GM19193 (cell line): ENCODE measurements around the gene B9D2.

Experiments used
- POLR2A ChIP-seq: IDR thresholded peaks from 4 replicates; pipeline ENCODE4 v1.6.1; 2011; ENCODE audit not compliant: insufficient read depth, insufficient read length; ENCODE audit errors: extremely low read depth

B9D2 gene

GRCh38 chr19:41327076-41327575 is 36.8 kb downstream of the B9D2 start:
- TF ChIP-seq POLR2A = no peak

- TF ChIP-seq POLR2A = no peak
Observed at GRCh38 chr19:41325947-41326706, 37.8 kb downstream of the B9D2 start.

GRCh38 chr19:41325640-41325946 is 38.4 kb downstream of the B9D2 start:
- no peak for TF ChIP-seq POLR2A

GRCh38 chr19:41324921-41325639 is 38.9 kb downstream of the B9D2 start:
- no peak for TF ChIP-seq POLR2A

GRCh38 chr19:41324231-41324702 is 39.7 kb downstream of the B9D2 start:
- TF ChIP-seq POLR2A = no peak

GRCh38 chr19:41323430-41324125 is 40.4 kb downstream of the B9D2 start:
- TF ChIP-seq POLR2A = no peak

DNA sequence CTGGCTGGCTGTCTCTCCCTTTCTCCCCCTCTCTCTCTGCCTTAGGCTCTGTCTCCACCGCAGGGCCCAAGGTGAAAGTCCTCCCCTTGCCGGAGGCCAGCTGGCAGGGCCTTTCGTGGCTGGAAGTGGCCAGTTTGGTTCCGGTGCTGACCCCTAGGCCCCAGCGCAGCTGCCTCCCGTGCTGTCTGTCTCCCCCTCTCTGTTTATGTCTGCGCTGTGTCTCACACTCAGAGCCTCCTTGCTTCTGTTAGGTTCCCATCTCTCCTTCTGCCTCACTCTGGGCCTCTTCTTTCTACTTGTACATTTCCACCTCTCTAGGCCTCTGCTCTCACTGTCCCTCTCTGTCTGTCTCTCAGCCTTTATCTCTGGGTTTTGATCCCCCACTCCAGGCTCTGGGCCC is 40.9 kb downstream of the B9D2 start:
- TF ChIP-seq POLR2A = no peak

- no peak for TF ChIP-seq POLR2A
Observed at GRCh38 chr19:41322451-41322850, 41.5 kb downstream of the B9D2 start.

- no peak for TF ChIP-seq POLR2A
Observed at GRCh38 chr19:41321600-41322270, 42.2 kb downstream of the B9D2 start.

- peak; percentile 22 for TF ChIP-seq POLR2A
Observed at GRCh38 chr19:41321204-41321599, 42.7 kb downstream of the B9D2 start.

DNA sequence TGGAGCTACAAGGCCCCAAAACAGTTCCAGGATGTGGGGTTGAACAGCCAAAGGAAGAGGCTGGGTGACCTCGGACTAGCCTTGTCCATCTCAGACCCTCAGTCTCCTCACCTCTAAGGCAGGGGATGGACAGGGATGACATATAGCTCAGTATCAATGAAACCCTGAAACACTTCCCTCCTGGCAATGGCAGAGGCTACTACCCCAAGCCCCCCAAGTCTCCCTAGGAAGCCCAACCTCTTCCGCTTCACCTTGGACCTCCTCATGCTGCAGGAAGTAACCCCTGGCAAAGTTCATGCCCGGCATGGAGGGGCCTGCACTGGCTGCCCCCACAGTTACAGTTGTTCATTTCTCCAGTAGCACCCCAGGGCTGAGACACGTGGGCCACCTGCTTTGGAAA is 43.4 kb downstream of the B9D2 start:
- TF ChIP-seq POLR2A = no peak

- peak; percentile 17 for TF ChIP-seq POLR2A
Observed at GRCh38 chr19:41320185-41320518, 43.8 kb downstream of the B9D2 start.

DNA sequence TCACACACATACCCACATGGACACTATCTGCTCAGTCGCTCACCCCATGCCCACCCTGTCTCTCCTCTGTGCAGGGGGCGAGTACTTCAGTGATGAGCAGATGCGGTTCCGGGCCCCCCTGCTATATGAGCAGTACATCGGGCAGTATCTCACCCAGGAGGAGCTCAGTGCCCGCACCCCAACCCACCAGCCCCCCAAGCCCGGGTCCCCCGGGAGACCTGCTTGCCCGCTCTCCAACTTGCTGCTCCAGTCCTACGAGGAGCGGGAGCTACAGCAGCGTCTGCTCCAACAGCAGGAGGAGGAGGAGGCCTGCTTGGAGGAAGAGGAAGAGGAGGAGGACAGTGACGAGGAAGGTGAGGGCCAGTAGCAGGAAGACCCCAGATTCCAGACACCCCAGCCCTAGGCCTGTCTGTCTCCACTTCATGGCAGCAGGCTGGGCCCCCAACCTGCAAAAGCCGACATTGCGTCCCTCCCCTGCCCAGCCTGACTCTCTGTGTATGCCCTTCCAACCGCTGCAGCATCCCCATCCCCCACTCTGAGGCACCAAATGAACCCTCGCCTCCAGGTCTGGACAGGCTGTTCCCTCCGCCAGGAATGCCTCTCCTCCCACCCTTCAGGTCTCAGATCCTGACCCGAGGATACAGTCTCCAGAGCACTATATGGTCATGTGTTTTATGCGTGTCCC is 44.3 kb downstream of the B9D2 start:
- no peak for TF ChIP-seq POLR2A

GRCh38 chr19:41318696-41319499 is 45.1 kb downstream of the B9D2 start:
- no peak for TF ChIP-seq POLR2A
